A549 (cell line): ENCODE data around the gene TFF2. TPM values are rescaled to one million over a fixed set of nuclear protein-coding genes. Genes with fewer than 3 reads are reported as not detected.

ENCODE experiments used
- ATAC-seq, 2 experiments: fragments of 200-7000 bp in 1 of 2; fragments of >200 bp in 1 of 2; cut with Nextera tagmentation in 1 of 2; cut with Tn5 transposase in 1 of 2; 3 replicates each; pipeline versions ENCODE4 v1.8.0 to v1.9.1; 2018 to 2020; ENCODE audit warnings: mild to moderate bottlenecking in 1 of 2, moderate library complexity in 1 of 2
- CTCF ChIA-PET: fragments of 300-600 bp; sonication (Branson Sonifier 250); formaldehyde crosslinking; extraction: SDS; loops from one replicate; lab custom pipeline; 2021; ENCODE audit warnings: antibody characterized with exemption, inconsistent platforms; lab: Yijun Ruan, JAX
- POLR2A ChIA-PET: fragments of 350-600 bp; formaldehyde crosslinking; extraction: SDS; loops from one replicate; lab custom pipeline; 2021; ENCODE audit warnings: antibody characterized with exemption, inconsistent platforms; lab: Yijun Ruan, JAX
- DNase-seq, 2 experiments: peaks; one replicate each; pipeline versions ENCODE4 v3.0.0 to v3.0.0-alpha.2; 2011 to 2016; ENCODE audit warnings: low read depth in 1 of 2, low spot score in 1 of 2
- FAIRE-seq: peaks from 2 replicates; lab custom pipeline; 2011; peaks lifted over from hg19 to GRCh38; lab: Jason Lieb, UNC
- H3K27ac ChIP-seq, 2 experiments: fragments of >200 bp; sonication (Bioruptor Twin); formaldehyde crosslinking; 3 replicates each; pipeline ENCODE4 v1.5.1; 2016 to 2017
- H3K4me1 ChIP-seq: fragments of >200 bp; sonication (Bioruptor Twin); formaldehyde crosslinking; 3 replicates; pipeline ENCODE4 v1.6.1; 2016
- H3K4me2 ChIP-seq: fragments of >200 bp; sonication (Bioruptor Twin); formaldehyde crosslinking; 3 replicates; pipeline ENCODE4 v1.6.1; 2016
- H3K4me3 ChIP-seq: fragments of >200 bp; sonication (Bioruptor Twin); formaldehyde crosslinking; 3 replicates; pipeline ENCODE4 v1.5.1; 2016
- H3K9me3 ChIP-seq: fragments of >200 bp; sonication (Bioruptor Twin); formaldehyde crosslinking; 3 replicates; pipeline ENCODE4 v1.6.1; 2016
- BHLHE40 ChIP-seq: IDR thresholded peaks from 2 replicates; pipeline ENCODE4 v1.6.1; 2012; ENCODE audit warnings: low read depth, low read length, inconsistent platforms
- CBX2 ChIP-seq: fragments of 200-600 bp; sonication (generic); IDR thresholded peaks from 2 replicates; pipeline ENCODE4 v1.6.1; 2016; ENCODE audit warnings: low read depth, mild to moderate bottlenecking, borderline replicate concordance
- CEBPB ChIP-seq, 2 experiments: fragments of >200 bp in 1 of 2; sonication (Bioruptor Twin) in 1 of 2; formaldehyde crosslinking in 1 of 2; IDR thresholded peaks; 2 replicates each; pipeline ENCODE4 v1.6.1; 2012 to 2016
- EHF ChIP-seq: fragments of 250-450 bp; sonication (Bioruptor Pico); IDR thresholded peaks from 2 replicates; pipeline ENCODE4 v1.5.0; 2020; ENCODE audit warnings: mild to moderate bottlenecking
- EHMT2 ChIP-seq: fragments of 200-600 bp; sonication (generic); IDR thresholded peaks from 2 replicates; pipeline ENCODE4 v1.6.1; 2016; ENCODE audit warnings: antibody characterized with exemption, low read depth, mild to moderate bottlenecking, moderate library complexity
- EP300 ChIP-seq, 2 experiments: fragments of >200 bp; sonication (Bioruptor Twin); formaldehyde crosslinking; IDR thresholded peaks; 2 replicates in 1 of 2; 3 replicates in 1 of 2; pipeline ENCODE4 v1.6.1; 2016 to 2017
- ESRRA ChIP-seq: fragments of 150-350 bp; IDR thresholded peaks from 2 replicates; pipeline ENCODE4 v1.6.1; 2014; ENCODE audit warnings: mild to moderate bottlenecking, low read length, borderline replicate concordance
- HOXB13 ChIP-seq: fragments of 250-450 bp; sonication (Bioruptor Pico); IDR thresholded peaks from 2 replicates; pipeline ENCODE4 v1.5.0; 2020; ENCODE audit warnings: low read depth, mild to moderate bottlenecking, moderate library complexity
- HOXB5 ChIP-seq: fragments of 250-450 bp; sonication (Bioruptor Pico); IDR thresholded peaks from 2 replicates; pipeline ENCODE4 v1.5.0; 2020; ENCODE audit warnings: mild to moderate bottlenecking, moderate library complexity
- KDM1A ChIP-seq: fragments of 200-600 bp; sonication (generic); IDR thresholded peaks from 2 replicates; pipeline ENCODE4 v1.6.1; 2016; ENCODE audit warnings: low read depth, mild to moderate bottlenecking
- MAFK ChIP-seq: fragments of 450-650 bp; IDR thresholded peaks from 2 replicates; pipeline ENCODE4 v1.6.1; 2014; ENCODE audit not compliant: partially characterized antibody
- POLR2AphosphoS2 ChIP-seq: conservative IDR thresholded peaks from 2 replicates; pipeline ENCODE4 v1.6.1; 2012; ENCODE audit warnings: low read length, improper control_type of control experiment, inconsistent platforms
- RAD21 ChIP-seq, 2 experiments: fragments of >200 bp in 1 of 2; sonication (Bioruptor Twin) in 1 of 2; formaldehyde crosslinking in 1 of 2; IDR thresholded peaks in 1 of 2; conservative IDR thresholded peaks in 1 of 2; 2 replicates in 1 of 2; 3 replicates in 1 of 2; pipeline ENCODE4 v1.6.1; 2012 to 2018; ENCODE audit warnings: inconsistent platforms in 1 of 2
- RFX5 ChIP-seq: fragments of 450-650 bp; IDR thresholded peaks from 2 replicates; pipeline ENCODE4 v1.7.1; 2014; ENCODE audit warnings: antibody characterized with exemption, mild to moderate bottlenecking, moderate library complexity
- SREBF2 ChIP-seq: fragments of 450-650 bp; IDR thresholded peaks from 2 replicates; pipeline ENCODE4 v1.6.1; 2014; ENCODE audit warnings: mild to moderate bottlenecking, moderate library complexity
- TFCP2L1 ChIP-seq: fragments of 250-450 bp; sonication (Bioruptor Pico); IDR thresholded peaks from 2 replicates; pipeline ENCODE4 v1.5.0; 2021; ENCODE audit warnings: mild to moderate bottlenecking
- TP53 ChIP-seq: fragments of 250-450 bp; sonication (Bioruptor Pico); IDR thresholded peaks from 2 replicates; pipeline ENCODE4 v1.5.0; 2021; ENCODE audit warnings: mild to moderate bottlenecking, moderate library complexity
- ZNF302 ChIP-seq: fragments of 250-450 bp; sonication (Bioruptor Pico); IDR thresholded peaks from 2 replicates; pipeline ENCODE4 v1.9.0; 2021; ENCODE audit warnings: inconsistent platforms, mild to moderate bottlenecking, moderate library complexity
- ZSCAN20 ChIP-seq: fragments of 250-450 bp; sonication (Bioruptor Pico); IDR thresholded peaks from 2 replicates; pipeline ENCODE4 v1.8.0; 2022; ENCODE audit warnings: mild to moderate bottlenecking, moderate library complexity
- WGBS: methylation state at CpG from one replicate; pipeline ENCODE4 v1.1.6; 2017; ENCODE audit errors: missing lambda C conversion rate; 5-methylcytosine and 5-hydroxymethylcytosine counted together
- polyA plus RNA-seq, 4 experiments: library from polyadenylated mRNA; depleted of rRNA in 3 of 4; stranded (reverse); fragments of >200 nt; fragmentation: RNase III in 1 of 4; extraction: RNeasy Plus Mini Kit Qiagen cat#74134 plus additional on column Dnase treatment in 1 of 4; gene quantifications; 2 replicates in 3 of 4; 3 replicates in 1 of 4; pipeline ENCODE4 v1.2.3, GENCODE V29; 2011 to 2017
- TF ChIP-seq, protein P1 (sequence below): fragments of 250-450 bp; sonication (Bioruptor Pico); IDR thresholded peaks from 2 replicates; pipeline ENCODE4 v1.5.0; 2020; ENCODE audit warnings: low read depth, mild to moderate bottlenecking, moderate library complexity
- TF ChIP-seq, protein P2 (sequence below): fragments of 150-350 bp; IDR thresholded peaks from 2 replicates; pipeline ENCODE4 v1.6.1; 2014; ENCODE audit warnings: low read depth, mild to moderate bottlenecking, low read length
- TF ChIP-seq, protein P3 (sequence below): fragments of 200-600 bp; sonication (generic); IDR thresholded peaks from 2 replicates; pipeline ENCODE4 v1.6.1; 2016; ENCODE audit warnings: antibody characterized with exemption, mild to moderate bottlenecking, moderate library complexity
- TF ChIP-seq, protein P4 (sequence below): fragments of >200 bp; sonication (Bioruptor Twin); formaldehyde crosslinking; IDR thresholded peaks from 2 replicates; pipeline ENCODE4 v1.6.1; 2016

Gene TFF2
- polyA plus RNA-seq, 2 of the 4 experiments (the other 2 are of a cell fraction) = not detected

DNA sequence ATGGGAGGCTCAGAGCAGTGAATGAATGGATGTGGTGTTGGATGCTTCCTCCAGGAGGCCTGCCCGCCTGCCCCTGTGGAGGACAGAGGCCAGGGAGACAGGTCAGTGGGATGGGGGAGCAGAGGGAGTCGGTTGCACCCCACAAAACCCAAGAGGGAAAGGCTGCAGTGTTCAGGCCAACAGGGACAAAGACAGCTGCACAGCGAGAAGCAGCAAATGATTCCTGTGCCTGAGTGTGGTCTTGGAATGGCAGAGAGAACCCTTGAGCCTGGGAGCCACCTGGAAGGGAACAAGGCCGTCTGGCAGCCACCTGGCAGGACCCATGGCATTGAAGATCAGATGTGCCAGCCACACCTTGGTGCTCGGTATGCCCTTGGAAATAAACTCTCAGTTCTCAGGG is 43.7 kb downstream of the TFF2 start:
- ATAC-seq (no peak), FAIRE-seq (no peak), DNase-seq (no peak)
- H3K27ac ChIP-seq = no peak overlapping the region
- no peaks in the 10 kb centered on the region for H3K9me3 ChIP-seq
- no peak overlapping the region for H3K4me2 ChIP-seq
- no peaks in the 10 kb centered on the region for H3K4me1 ChIP-seq
- WGBS = 20% methylated on average over 5 of the region's 5 CpGs
- no peak for TF ChIP-seq CEBPB (IDR thresholded peaks at IDR 0.05)
- TF ChIP-seq, protein P1, sequence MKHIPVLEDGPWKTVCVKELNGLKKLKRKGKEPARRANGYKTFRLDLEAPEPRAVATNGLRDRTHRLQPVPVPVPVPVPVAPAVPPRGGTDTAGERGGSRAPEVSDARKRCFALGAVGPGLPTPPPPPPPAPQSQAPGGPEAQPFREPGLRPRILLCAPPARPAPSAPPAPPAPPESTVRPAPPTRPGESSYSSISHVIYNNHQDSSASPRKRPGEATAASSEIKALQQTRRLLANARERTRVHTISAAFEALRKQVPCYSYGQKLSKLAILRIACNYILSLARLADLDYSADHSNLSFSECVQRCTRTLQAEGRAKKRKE (CRISPR knock-in tag) = no peak
- TF ChIP-seq, protein P2, sequence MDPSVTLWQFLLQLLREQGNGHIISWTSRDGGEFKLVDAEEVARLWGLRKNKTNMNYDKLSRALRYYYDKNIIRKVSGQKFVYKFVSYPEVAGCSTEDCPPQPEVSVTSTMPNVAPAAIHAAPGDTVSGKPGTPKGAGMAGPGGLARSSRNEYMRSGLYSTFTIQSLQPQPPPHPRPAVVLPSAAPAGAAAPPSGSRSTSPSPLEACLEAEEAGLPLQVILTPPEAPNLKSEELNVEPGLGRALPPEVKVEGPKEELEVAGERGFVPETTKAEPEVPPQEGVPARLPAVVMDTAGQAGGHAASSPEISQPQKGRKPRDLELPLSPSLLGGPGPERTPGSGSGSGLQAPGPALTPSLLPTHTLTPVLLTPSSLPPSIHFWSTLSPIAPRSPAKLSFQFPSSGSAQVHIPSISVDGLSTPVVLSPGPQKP = no peak
- TF ChIP-seq, protein P3, sequence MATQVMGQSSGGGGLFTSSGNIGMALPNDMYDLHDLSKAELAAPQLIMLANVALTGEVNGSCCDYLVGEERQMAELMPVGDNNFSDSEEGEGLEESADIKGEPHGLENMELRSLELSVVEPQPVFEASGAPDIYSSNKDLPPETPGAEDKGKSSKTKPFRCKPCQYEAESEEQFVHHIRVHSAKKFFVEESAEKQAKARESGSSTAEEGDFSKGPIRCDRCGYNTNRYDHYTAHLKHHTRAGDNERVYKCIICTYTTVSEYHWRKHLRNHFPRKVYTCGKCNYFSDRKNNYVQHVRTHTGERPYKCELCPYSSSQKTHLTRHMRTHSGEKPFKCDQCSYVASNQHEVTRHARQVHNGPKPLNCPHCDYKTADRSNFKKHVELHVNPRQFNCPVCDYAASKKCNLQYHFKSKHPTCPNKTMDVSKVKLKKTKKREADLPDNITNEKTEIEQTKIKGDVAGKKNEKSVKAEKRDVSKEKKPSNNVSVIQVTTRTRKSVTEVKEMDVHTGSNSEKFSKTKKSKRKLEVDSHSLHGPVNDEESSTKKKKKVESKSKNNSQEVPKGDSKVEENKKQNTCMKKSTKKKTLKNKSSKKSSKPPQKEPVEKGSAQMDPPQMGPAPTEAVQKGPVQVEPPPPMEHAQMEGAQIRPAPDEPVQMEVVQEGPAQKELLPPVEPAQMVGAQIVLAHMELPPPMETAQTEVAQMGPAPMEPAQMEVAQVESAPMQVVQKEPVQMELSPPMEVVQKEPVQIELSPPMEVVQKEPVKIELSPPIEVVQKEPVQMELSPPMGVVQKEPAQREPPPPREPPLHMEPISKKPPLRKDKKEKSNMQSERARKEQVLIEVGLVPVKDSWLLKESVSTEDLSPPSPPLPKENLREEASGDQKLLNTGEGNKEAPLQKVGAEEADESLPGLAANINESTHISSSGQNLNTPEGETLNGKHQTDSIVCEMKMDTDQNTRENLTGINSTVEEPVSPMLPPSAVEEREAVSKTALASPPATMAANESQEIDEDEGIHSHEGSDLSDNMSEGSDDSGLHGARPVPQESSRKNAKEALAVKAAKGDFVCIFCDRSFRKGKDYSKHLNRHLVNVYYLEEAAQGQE = no peak
- TF ChIP-seq EHF (CRISPR knock-in tag) = no peak
- TF ChIP-seq BHLHE40 = no peak
- TF ChIP-seq EP300 (IDR thresholded peaks at IDR 0.05) = no peak
- no peak for TF ChIP-seq ESRRA
- TF ChIP-seq, protein P4, sequence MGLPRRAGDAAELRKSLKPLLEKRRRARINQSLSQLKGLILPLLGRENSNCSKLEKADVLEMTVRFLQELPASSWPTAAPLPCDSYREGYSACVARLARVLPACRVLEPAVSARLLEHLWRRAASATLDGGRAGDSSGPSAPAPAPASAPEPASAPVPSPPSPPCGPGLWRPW = no peak
- TF ChIP-seq ZSCAN20 (CRISPR knock-in tag) = no peak
- TF ChIP-seq RAD21 (conservative IDR thresholded peaks at IDR 0.05 in 1 of 2, IDR thresholded peaks at IDR 0.05 in 1 of 2) = no peak
- no peak for TF ChIP-seq RFX5
- no peak for TF ChIP-seq TFCP2L1
- no peak for TF ChIP-seq MAFK
- TF ChIP-seq EHMT2 = no peak
- ChIA-PET CTCF (no interaction called here), POLR2A (no interaction called here)
- H3K4me3 ChIP-seq = no peak overlapping the region

DNA sequence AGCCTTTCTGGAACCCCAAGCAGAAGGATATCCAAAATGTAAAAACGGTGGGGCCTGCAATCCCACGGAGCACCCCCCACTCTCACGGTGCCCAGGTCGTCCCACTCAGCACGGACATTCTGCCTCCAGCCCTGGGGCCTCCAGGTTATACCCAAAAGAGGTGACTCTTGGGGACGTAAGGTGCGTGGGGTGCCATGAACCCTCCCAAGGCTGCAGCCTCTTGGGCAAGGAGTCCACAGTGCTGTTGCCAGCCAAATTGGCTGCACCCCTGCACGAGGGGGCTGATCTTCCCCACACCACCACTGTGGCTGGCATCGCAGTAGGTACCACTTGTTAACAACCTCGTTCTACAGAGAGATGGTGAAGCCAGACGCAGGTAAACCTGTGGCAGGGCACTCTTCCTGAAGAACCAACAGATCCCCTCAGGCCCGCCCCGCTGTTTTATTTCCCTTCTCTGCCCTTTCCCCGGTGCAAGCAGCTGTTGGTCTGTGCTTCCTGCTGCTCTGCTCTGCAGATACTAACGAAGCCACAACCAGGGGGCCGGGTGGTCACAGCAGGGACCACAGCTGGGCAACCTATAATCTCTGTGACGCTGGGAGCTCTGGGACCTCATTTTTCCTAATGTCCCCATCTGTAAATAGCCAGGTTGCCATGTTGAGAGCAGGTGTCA is 44.3 kb downstream of the TFF2 start:
- H3K4me1 ChIP-seq = no peaks in the 10 kb centered on the region
- no peak for ATAC-seq
- H3K27ac ChIP-seq = no peak overlapping the region
- no peak overlapping the region for H3K4me3 ChIP-seq
- no peaks in the 10 kb centered on the region for H3K9me3 ChIP-seq
- FAIRE-seq = no peak
- CTCF ChIA-PET = no interaction called here
- TF ChIP-seq HOXB13 (CRISPR knock-in tag) = no peak
- TF ChIP-seq CBX2 = no peak
- TF ChIP-seq KDM1A = no peak
- TF ChIP-seq BHLHE40 = no peak
- TF ChIP-seq SREBF2 = no peak
- TF ChIP-seq, protein P4 = no peak
- TF ChIP-seq ZNF302 (CRISPR knock-in tag) = no peak
- no peak for TF ChIP-seq TP53
- TF ChIP-seq HOXB5 (CRISPR knock-in tag) = no peak
- no peak for TF ChIP-seq POLR2AphosphoS2
- TF ChIP-seq, all 56 proteins: peak for 0
- H3K4me2 ChIP-seq = no peak overlapping the region
- 42% methylated on average over 13 of the region's 17 CpGs for WGBS
- DNase-seq = no peak
- POLR2A ChIA-PET = no interaction called here
